ENCODE results near the gene SMDT1. TPM values are rescaled to one million over a fixed set of nuclear protein-coding genes. Genes with fewer than 3 reads are reported as not detected.

Gene SMDT1
- total RNA-seq, 2 experiments from 2014 or later: 23.0 to 114 TPM

DNA sequence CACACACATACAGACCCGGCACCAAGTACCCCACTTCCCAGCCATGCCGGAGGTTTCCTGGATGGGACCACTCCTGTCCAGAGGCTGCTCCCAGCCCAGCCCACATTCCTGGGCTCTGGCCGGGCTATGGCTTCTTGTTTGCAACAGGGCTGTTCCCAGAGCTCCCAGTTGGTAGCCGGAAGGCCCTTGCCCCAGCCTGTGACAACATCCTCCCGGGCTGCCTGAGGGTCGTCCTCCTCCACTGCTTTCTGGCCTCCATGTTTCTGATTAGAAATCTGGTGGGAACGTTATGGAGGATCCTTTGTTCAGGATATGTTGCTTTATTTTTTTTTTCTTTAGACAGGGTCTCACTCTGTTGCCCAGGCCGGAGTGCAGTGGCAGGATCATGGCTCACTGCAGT is 52.1 kb downstream of the SMDT1 start:
- no peak overlapping the region for H3K27ac ChIP-seq (ENCODE audit: low read depth, low read length, poor library complexity, severe bottlenecking)
- POLR2A ChIA-PET: no interaction called here
- no peaks in the 10 kb centered on the region for H3K4me1 ChIP-seq (ENCODE audit: insufficient read depth, low read length, poor library complexity, severe bottlenecking)
- no peaks in the 10 kb centered on the region for H3K9me3 ChIP-seq (ENCODE audit: low read length)
- no peaks in the 10 kb centered on the region for H3K9me2 ChIP-seq (ENCODE audit: insufficient read depth, low read length)
- DNase-seq (ENCODE audit: low spot score): no peak
- TF ChIP-seq, protein P1, sequence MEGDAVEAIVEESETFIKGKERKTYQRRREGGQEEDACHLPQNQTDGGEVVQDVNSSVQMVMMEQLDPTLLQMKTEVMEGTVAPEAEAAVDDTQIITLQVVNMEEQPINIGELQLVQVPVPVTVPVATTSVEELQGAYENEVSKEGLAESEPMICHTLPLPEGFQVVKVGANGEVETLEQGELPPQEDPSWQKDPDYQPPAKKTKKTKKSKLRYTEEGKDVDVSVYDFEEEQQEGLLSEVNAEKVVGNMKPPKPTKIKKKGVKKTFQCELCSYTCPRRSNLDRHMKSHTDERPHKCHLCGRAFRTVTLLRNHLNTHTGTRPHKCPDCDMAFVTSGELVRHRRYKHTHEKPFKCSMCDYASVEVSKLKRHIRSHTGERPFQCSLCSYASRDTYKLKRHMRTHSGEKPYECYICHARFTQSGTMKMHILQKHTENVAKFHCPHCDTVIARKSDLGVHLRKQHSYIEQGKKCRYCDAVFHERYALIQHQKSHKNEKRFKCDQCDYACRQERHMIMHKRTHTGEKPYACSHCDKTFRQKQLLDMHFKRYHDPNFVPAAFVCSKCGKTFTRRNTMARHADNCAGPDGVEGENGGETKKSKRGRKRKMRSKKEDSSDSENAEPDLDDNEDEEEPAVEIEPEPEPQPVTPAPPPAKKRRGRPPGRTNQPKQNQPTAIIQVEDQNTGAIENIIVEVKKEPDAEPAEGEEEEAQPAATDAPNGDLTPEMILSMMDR (conservative IDR thresholded peaks at IDR 0.05; ENCODE audit: low read length): no peak
- TF ChIP-seq EZH2phosphoT487 (IDR thresholded peaks at IDR 0.05; ENCODE audit: borderline replicate concordance, low read depth, low read length): no peak
- no TSS peak for BruUV-seq (replicated peaks)
- CTCF ChIA-PET (ENCODE audit: unreplicated experiment): no interaction called here
- H4K20me1 ChIP-seq (ENCODE audit: insufficient read depth, low read length): no peaks in the 10 kb centered on the region
- H3K4me2 ChIP-seq (ENCODE audit: low read length): no peak overlapping the region
- no peaks in the 10 kb centered on the region for H3K79me2 ChIP-seq (ENCODE audit: insufficient read depth, low read depth, low read length)
- intact Hi-C loops (cut with micrococcal nuclease; ENCODE audit: unreplicated experiment): no loop called here
- H3K4me3 ChIP-seq (ENCODE audit: low read depth, low read length, poor library complexity, severe bottlenecking): no peak overlapping the region
- H2AFZ ChIP-seq (ENCODE audit: low read length): no peak overlapping the region
- no peaks in the 10 kb centered on the region for H3K36me3 ChIP-seq (ENCODE audit: insufficient read depth, low read length)

DNA sequence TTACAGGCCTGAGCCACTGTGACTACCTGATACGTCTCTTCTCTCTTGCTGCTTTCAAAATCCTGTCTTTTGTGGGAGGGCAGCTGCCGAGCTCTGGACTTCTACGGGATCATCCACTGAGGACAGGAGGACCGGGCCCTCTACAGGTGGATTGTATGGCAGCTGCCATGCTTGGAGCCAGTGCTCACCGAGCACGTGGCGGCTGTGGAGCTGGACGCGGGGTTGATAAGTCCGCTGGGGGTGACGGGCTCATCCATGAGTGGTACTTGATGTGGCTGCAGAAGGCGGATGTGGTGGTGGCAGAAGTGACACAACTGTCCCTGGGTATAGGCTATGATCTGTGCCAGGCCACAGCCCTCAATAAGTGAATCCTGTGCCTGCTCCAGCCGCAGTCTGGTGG is 53.0 kb downstream of the SMDT1 start:
- CTCF ChIA-PET (ENCODE audit: unreplicated experiment): no interaction called here
- no peak overlapping the region for H3K4me2 ChIP-seq (ENCODE audit: low read length)
- DNase-seq (ENCODE audit: low spot score): no peak
- no peak overlapping the region for H3K27ac ChIP-seq (ENCODE audit: low read depth, low read length, poor library complexity, severe bottlenecking)
- no peaks in the 10 kb centered on the region for H4K20me1 ChIP-seq (ENCODE audit: insufficient read depth, low read length)
- no peak overlapping the region for H3K4me3 ChIP-seq (ENCODE audit: low read depth, low read length, poor library complexity, severe bottlenecking)
- intact Hi-C loops (cut with micrococcal nuclease; ENCODE audit: unreplicated experiment): no loop called here
- H3K4me1 ChIP-seq (ENCODE audit: insufficient read depth, low read length, poor library complexity, severe bottlenecking): no peaks in the 10 kb centered on the region
- H3K36me3 ChIP-seq (ENCODE audit: insufficient read depth, low read length): no peaks in the 10 kb centered on the region
- no peak overlapping the region for H2AFZ ChIP-seq (ENCODE audit: low read length)
- no peaks in the 10 kb centered on the region for H3K9me3 ChIP-seq (ENCODE audit: low read length)
- no peaks in the 10 kb centered on the region for H3K79me2 ChIP-seq (ENCODE audit: insufficient read depth, low read depth, low read length)
- TF ChIP-seq, protein P1 (conservative IDR thresholded peaks at IDR 0.05; ENCODE audit: low read length): no peak
- no peak for TF ChIP-seq EZH2phosphoT487 (IDR thresholded peaks at IDR 0.05; ENCODE audit: borderline replicate concordance, low read depth, low read length)
- POLR2A ChIA-PET: no interaction called here
- BruUV-seq (replicated peaks): no TSS peak
- H3K9me2 ChIP-seq (ENCODE audit: insufficient read depth, low read length): no peaks in the 10 kb centered on the region

Small RNAs within 50 kb of the gene (small RNA-seq; reads per million reads assigned to genes)
- 0.57 reads per million, percentile 14 among the genes with 10 or more reads in this experiment for gene SNORD13P1

Other genes starting within 250 kb of the SMDT1 start
- gene SREBF2, start 246.6 kb upstream of the SMDT1 start, total RNA-seq (2014; rRNA removed; shearing (Covaris generic)): 132 and 167 TPM in 2 replicates
- 312 and 330 TPM in 2 replicates for gene SREBF2, start 246.6 kb upstream of the SMDT1 start, total RNA-seq (2022)
- gene SHISA8, start 164.6 kb upstream of the SMDT1 start, total RNA-seq (2014; rRNA removed; shearing (Covaris generic)): not detected in 2 replicates
- 0.61 and 0.74 TPM in 2 replicates for gene SHISA8, start 164.6 kb upstream of the SMDT1 start, total RNA-seq (2022)
- 10.9 and 21.3 TPM in 2 replicates for gene TNFRSF13C, start 152.9 kb upstream of the SMDT1 start, total RNA-seq (2014; rRNA removed; shearing (Covaris generic))
- 65.0 and 67.8 TPM in 2 replicates for gene TNFRSF13C, start 152.9 kb upstream of the SMDT1 start, total RNA-seq (2022)
- 347 and 354 TPM in 2 replicates for gene CENPM, start 132.5 kb upstream of the SMDT1 start, total RNA-seq (2014; rRNA removed; shearing (Covaris generic))
- 189 and 217 TPM in 2 replicates for gene CENPM, start 132.5 kb upstream of the SMDT1 start, total RNA-seq (2022)
- 0.46 and 1.1 TPM in 2 replicates for gene SEPTIN3, start 110.3 kb upstream of the SMDT1 start, total RNA-seq (2014; rRNA removed; shearing (Covaris generic))
- gene SEPTIN3, start 110.3 kb upstream of the SMDT1 start, total RNA-seq (2022): 1.9 and 2.1 TPM in 2 replicates
- gene WBP2NL, start 80.9 kb upstream of the SMDT1 start, total RNA-seq (2014; rRNA removed; shearing (Covaris generic)): 1.9 and 2.2 TPM in 2 replicates
- 0.94 and 1.1 TPM in 2 replicates for gene WBP2NL, start 80.9 kb upstream of the SMDT1 start, total RNA-seq (2022)
- gene NAGA, start 8.9 kb upstream of the SMDT1 start, total RNA-seq (2014; rRNA removed; shearing (Covaris generic)): 11.2 and 16.9 TPM in 2 replicates
- gene NAGA, start 8.9 kb upstream of the SMDT1 start, total RNA-seq (2022): 14.4 and 14.9 TPM in 2 replicates
- gene PHETA2, start 5.5 kb upstream of the SMDT1 start, total RNA-seq (2014; rRNA removed; shearing (Covaris generic)): 0.05 TPM in 1 of 2 replicates, not detected in the other
- 0.23 and 0.35 TPM in 2 replicates for gene PHETA2, start 5.5 kb upstream of the SMDT1 start, total RNA-seq (2022)
- gene NDUFA6, start 11.1 kb downstream of the SMDT1 start, total RNA-seq (2014; rRNA removed; shearing (Covaris generic)): 49.8 and 62.4 TPM in 2 replicates
- 57.6 and 63.8 TPM in 2 replicates for gene NDUFA6, start 11.1 kb downstream of the SMDT1 start, total RNA-seq (2022)
- 2.4 and 3.0 TPM in 2 replicates for gene CYP2D6, start 51.1 kb downstream of the SMDT1 start, total RNA-seq (2014; rRNA removed; shearing (Covaris generic))
- gene CYP2D6, start 51.1 kb downstream of the SMDT1 start, total RNA-seq (2022): 4.1 and 4.5 TPM in 2 replicates
- gene TCF20, start 191.0 kb downstream of the SMDT1 start, total RNA-seq (2014; rRNA removed; shearing (Covaris generic)): 55.6 and 56.0 TPM in 2 replicates
- 71.1 and 77.8 TPM in 2 replicates for gene TCF20, start 191.0 kb downstream of the SMDT1 start, total RNA-seq (2022)